Lower leg skin (tissue), 4 donors: ENCODE results near the gene CASP7. TPM values are rescaled to one million over a fixed set of nuclear protein-coding genes. Genes with fewer than 3 reads are reported as not detected.

Source experiments
- DNase-seq, 2 donors: peaks; one replicate each; pipeline ENCODE4 v3.0.0-alpha.2; 2019; ENCODE audit warnings: low spot score in 2 of 2
- H3K4me3 ChIP-seq: fragments of 200-600 bp; sonication (generic); 2 replicates; pipeline ENCODE4 v1.5.1; 2017; ENCODE audit warnings: mild to moderate bottlenecking, low read depth; ENCODE audit not compliant: poor library complexity, severe bottlenecking
- POLR2A ChIP-seq, 2 donors: fragments of 450-650 bp; IDR thresholded peaks; one replicate each; pipeline ENCODE4 v1.6.1; 2016 to 2017; ENCODE audit warnings: antibody characterized with exemption in 2 of 2, mild to moderate bottlenecking in 1 of 2, moderate library complexity in 1 of 2
- WGBS, 2 donors: methylation state at CpG; one replicate each; pipeline ENCODE4 v1.1.5; 2018; 5-methylcytosine and 5-hydroxymethylcytosine counted together
- intact Hi-C: fragments of 100-400 bp; cut with DNase I; formaldehyde crosslinking; loops from one replicate; pipeline ENCODE4 v1.15.0; 2023; ENCODE audit warnings: low total_unique reads
- total RNA-seq, 4 donors: library from RNA; depleted of rRNA; stranded (reverse); fragments of >200 nt; gene quantifications; one replicate each; pipeline ENCODE4 v1.1.0, GENCODE V29; 2016
- TF ChIP-seq, protein P1 (sequence below), 3 donors: fragments of 450-650 bp; IDR thresholded peaks; one replicate each; pipeline ENCODE4 v1.5.1; 2016; ENCODE audit warnings: antibody characterized with exemption in 3 of 3, mild to moderate bottlenecking in 3 of 3, moderate library complexity in 2 of 3

The CASP7 gene
- total RNA-seq, 4 donors from 2014 or later: 18.3 to 30.8 (median 23.5) TPM

DNA sequence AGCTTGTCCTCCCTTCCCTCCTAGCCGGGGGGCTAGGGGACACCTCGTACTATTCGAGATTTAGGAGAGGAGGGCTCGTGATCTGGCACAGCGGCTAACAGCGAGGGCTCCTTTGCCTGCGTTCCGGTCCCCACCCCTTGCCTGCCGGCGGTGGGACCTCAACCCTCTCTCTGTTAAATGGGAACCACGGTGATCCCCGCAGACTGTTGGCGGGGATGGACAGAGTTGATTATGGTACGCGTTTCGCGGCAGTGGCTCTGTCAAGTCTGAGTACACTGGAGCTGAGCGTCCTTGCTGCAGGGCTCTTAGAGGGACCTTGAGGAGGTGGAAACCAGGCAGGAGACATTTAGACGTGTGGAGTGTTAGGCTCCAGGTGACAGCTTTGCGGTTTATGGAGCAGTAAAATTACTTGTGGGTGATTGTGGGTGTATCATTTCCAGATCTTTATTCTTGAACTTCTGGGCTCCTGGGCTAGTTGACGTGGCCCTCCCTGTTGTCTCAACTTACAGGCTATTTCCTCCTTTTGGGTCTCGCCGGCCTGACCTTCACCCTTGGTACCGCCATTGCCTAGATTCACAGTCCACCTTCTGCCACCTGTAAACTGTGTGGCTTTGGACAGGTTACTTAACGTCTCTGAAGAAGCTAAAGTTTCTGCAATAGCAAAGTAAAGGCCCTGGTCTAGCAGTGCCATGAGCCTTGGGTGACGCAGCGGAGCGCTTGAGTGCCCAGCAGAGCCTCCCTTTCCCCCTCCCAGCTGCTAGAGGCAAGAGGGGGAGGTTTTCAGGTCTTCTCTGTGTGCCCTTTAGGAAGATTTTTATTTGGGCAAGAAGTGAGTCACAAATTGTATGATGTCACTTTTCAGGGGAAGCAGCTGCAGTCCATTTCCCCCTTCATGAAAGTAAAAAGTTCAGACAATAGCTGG is 739 bp downstream of the CASP7 start:
- WGBS, 2 donors: 1 to 4% methylated on average over 28 of the region's 28 CpGs
- DNase-seq: peak; percentile 39 to 89
- no peak for TF ChIP-seq POLR2A (IDR thresholded peaks at IDR 0.05)
- TF ChIP-seq, protein P1, sequence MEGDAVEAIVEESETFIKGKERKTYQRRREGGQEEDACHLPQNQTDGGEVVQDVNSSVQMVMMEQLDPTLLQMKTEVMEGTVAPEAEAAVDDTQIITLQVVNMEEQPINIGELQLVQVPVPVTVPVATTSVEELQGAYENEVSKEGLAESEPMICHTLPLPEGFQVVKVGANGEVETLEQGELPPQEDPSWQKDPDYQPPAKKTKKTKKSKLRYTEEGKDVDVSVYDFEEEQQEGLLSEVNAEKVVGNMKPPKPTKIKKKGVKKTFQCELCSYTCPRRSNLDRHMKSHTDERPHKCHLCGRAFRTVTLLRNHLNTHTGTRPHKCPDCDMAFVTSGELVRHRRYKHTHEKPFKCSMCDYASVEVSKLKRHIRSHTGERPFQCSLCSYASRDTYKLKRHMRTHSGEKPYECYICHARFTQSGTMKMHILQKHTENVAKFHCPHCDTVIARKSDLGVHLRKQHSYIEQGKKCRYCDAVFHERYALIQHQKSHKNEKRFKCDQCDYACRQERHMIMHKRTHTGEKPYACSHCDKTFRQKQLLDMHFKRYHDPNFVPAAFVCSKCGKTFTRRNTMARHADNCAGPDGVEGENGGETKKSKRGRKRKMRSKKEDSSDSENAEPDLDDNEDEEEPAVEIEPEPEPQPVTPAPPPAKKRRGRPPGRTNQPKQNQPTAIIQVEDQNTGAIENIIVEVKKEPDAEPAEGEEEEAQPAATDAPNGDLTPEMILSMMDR (IDR thresholded peaks at IDR 0.05): no peak
- peak overlapping the region; percentile 97 for H3K4me3 ChIP-seq
- intact Hi-C loops: no loop called here

DNA sequence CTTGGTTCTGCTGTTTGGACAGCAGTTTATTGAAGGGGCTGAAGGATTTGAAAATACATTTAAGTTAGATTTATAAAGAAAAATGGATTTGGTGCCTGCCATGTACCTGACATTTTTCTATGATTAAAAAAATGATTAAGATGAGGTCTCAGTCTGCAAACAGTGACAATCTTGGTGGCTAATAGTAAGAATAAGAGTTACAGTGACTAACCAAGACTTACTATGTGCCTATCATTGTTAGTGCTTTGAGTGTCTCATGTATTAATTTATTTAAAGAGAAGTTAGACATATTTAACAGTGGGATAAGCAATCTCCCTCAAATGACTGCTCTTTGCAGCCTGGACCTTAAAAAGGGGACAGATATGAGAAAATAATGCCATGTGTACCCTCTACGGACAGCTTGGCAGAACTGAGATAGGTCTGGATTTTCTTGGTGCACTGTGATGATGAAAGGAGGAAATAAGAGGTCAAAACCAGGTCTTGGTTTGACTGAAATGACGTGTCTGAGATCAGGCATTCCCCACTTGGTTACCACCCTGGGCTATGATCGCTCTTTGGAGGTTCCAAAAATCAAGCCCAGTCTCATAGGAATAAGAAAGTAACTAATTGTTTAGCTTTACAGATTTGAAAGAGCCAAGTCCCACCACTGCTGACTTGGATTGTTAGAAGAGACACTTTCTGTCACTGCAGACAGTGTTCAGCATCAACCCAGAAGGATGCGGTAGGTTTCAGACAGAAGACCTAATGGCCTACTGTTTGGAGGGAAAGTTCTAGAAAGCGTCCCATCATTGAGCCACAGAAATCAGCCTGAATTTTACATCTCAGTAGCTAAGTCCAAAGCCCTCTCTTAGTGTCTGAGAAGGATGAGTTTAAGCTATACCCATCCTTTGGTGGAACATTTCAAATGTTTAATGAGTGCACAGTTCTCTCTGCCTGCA is 2.1 kb downstream of the CASP7 start:
- intact Hi-C loops: no loop called here
- TF ChIP-seq POLR2A (IDR thresholded peaks at IDR 0.05): no peak
- TF ChIP-seq, protein P1 (IDR thresholded peaks at IDR 0.05): no peak
- H3K4me3 ChIP-seq: no peak overlapping the region
- DNase-seq: no peak
- WGBS, 2 donors: 64% methylated on average over 5 of the region's 5 CpGs

DNA sequence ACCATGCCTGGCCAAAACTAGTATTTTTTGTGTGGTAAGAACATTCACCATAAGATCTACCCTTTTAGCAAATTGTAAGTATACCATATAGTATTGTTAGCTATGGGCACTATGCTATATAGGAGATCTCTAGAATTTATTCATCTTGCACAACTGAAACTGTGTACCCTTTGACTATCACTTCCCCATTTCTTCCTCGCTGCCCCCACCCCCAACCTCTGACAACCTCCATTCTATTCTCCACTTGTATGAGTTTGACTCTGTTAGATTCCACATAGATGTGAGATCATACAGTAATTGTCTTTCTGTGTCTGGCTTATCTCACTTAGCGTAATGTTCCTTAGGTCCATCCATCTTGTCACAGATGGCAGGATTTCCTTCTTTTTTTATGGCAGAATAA is 3.6 kb downstream of the CASP7 start:
- 92 to 95% methylated on average over 2 of the region's 2 CpGs for WGBS, 2 donors
- H3K4me3 ChIP-seq: no peak overlapping the region
- DNase-seq: no peak
- TF ChIP-seq, protein P1 (IDR thresholded peaks at IDR 0.05): no peak
- TF ChIP-seq POLR2A (IDR thresholded peaks at IDR 0.05): no peak
- intact Hi-C loops: no loop called here

DNA sequence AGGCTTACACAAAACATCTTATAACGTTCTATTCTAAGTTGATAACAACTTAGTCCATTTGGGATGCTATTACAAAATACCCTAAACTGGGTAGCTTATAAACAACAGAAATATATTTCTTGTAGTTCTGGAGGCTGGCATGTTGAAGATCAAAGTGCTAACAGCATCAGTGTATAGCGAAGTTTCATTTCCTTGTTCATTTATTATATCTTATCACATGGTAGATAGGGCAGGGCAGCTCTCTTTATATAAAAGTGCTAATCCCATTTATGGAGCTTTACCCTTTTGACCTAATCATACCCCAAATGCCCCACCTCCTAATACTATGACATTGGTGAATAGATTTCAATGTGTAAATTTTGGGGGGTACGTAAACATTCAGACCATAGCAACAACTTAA is 6.3 kb downstream of the CASP7 start:
- TF ChIP-seq, protein P1 (IDR thresholded peaks at IDR 0.05): no peak
- no peak for TF ChIP-seq POLR2A (IDR thresholded peaks at IDR 0.05)
- DNase-seq: no peak
- H3K4me3 ChIP-seq: no peak overlapping the region
- intact Hi-C loops: no loop called here
- WGBS, 2 donors: 95 to 99% methylated on average over 3 of the region's 3 CpGs

DNA sequence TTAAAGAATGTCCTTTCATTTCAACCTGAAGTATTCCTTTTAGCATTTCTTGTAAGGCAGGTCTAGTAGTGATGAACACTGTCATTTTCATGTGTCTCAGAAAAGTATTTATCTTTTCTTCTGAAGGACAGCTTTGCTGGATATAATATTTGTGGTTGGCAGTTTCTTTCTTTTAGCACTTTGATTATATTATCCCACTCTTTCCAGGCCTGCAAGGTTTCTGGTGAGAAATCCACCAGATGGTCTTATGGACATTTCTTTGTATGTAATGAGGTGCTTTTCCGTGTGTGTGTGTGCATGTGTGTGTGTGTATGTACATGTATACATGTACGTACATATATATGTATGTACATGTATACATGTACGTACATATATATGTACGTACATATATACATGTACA is 7.3 kb downstream of the CASP7 start:
- TF ChIP-seq, protein P1 (IDR thresholded peaks at IDR 0.05): no peak
- no peak for TF ChIP-seq POLR2A (IDR thresholded peaks at IDR 0.05)
- H3K4me3 ChIP-seq: no peak overlapping the region
- no peak for DNase-seq
- 84 to 93% methylated on average over 4 of the region's 4 CpGs for WGBS, 2 donors
- intact Hi-C loops: no loop called here
